ENCODE data around the gene LILRA1.

- no peak for TF ChIP-seq CTCF (IDR thresholded peaks at IDR 0.05)
- no peak for TF ChIP-seq POLR2A (IDR thresholded peaks at IDR 0.05)
These were observed 13.7 kb downstream of the LILRA1 start for GRCh38 chr19:54606891-54607784.
